GM18517 (cell line): ENCODE results near the gene ARTN.

Experiments used
- ATAC-seq: cut with Tn5 transposase; IDR thresholded peaks from one replicate; pipeline ENCODE4 v1.9.1; 2021; ENCODE audit warnings: mild to moderate bottlenecking, moderate library complexity; ENCODE audit not compliant: unreplicated experiment

Gene ARTN

GRCh38 chr1:43924516-43924915 lies 9.1 kb upstream of the ARTN start:
- ATAC-seq, result no peak

- no peak for ATAC-seq
Measured at GRCh38 chr1:43925846-43926245, 7.8 kb upstream of the ARTN start.

- no peak for ATAC-seq
Measured at GRCh38 chr1:43930168-43930948, 3.2 kb upstream of the ARTN start.

- no peak for ATAC-seq
Measured at GRCh38 chr1:43930949-43931275, 2.7 kb upstream of the ARTN start.

DNA sequence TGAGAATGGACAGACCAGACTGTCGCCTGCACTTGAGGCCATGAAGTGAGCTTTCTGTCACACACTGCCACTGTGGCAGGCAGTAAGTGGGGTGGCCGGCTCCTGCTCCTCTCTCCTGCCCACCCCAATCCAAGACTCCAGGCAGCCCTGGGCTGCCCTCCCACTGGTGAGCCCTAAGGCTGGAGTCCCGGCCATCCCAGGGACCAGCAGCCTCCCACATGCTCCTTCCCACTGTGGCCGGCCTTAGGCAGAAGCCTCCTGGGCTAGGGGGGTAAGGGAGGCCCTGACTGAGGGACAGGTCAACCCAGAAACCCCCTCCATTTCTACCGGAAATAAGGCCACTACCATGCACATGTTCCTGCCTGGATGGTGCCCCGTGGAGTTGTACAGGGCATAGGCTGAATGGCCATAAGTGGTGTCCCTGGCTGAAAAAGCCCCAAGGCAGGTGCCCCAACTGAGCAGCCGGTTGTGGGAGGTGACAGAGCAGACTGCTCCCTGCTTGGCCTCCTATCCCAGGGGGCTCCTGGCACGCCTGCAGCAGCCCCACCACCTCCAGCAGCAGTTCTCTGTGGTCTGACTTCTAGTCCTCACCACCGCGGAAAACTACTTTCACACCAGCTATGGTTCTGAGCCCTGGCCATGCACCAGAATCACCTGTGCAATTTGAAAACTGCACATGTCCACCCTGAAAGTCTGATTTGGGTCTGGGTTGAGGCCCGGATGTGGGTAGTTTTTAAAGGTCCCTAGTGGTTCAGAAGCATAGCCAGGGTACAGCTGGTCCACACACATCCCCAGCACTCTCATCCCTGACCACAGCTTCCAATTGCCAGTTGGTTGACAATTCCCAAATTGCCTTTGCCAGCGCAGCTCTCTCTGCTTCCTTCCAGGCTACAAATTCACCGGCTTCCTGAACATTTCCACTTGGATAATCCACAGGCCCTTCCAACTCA lies 1.6 kb upstream of the ARTN start:
- no peak for ATAC-seq

GRCh38 chr1:43932786-43933385 lies 715 bp upstream of the ARTN start:
- ATAC-seq, result no peak

- no peak for ATAC-seq
Measured at GRCh38 chr1:43934101-43934985, 742 bp downstream of the ARTN start.

DNA sequence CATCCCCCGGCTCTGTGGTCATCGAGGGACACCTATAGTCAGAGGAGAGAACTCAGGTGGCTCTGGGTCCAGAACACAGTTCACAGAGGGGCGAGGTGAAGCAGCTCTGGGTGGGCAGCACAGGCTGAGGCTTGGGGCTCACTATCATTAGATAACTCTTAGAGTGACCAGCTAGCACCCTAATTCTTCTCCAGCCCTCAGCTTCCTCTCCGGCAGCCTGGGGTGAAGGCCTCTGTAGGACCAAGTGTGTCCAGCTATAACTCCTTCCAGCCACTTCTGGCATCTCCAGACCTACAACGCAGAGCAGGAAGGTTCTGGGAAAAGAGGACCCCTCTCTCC lies 1.4 kb downstream of the ARTN start:
- no peak for ATAC-seq

DNA sequence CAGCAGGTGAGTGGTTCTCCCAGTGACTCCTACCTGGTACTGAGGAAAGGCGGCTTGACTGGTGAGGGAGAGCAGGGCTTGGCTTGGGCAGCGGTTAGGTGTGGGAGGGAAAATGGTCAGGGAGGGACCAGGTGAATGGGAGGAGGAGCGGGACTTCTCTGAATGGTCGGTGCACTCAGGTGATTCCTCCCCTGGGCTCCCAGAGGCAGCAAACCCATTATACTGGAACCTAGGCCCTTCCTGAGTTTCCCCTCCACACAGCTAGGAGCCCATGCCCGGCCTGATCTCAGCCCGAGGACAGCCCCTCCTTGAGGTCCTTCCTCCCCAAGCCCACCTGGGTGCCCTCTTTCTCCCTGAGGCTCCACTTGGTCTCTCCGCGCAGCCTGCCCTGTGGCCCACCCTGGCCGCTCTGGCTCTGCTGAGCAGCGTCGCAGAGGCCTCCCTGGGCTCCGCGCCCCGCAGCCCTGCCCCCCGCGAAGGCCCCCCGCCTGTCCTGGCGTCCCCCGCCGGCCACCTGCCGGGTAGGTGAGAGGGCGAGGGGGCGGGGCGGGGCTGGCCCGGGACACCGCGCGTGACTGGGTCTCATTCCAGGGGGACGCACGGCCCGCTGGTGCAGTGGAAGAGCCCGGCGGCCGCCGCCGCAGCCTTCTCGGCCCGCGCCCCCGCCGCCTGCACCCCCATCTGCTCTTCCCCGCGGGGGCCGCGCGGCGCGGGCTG lies 2.3 kb downstream of the ARTN start:
- ATAC-seq, result no peak

GRCh38 chr1:43936431-43937151 lies 3.0 kb downstream of the ARTN start:
- no peak for ATAC-seq

- no peak for ATAC-seq
Measured at GRCh38 chr1:43937179-43937865, 3.7 kb downstream of the ARTN start.

GRCh38 chr1:43938383-43938782 lies 4.8 kb downstream of the ARTN start:
- ATAC-seq, result no peak

DNA sequence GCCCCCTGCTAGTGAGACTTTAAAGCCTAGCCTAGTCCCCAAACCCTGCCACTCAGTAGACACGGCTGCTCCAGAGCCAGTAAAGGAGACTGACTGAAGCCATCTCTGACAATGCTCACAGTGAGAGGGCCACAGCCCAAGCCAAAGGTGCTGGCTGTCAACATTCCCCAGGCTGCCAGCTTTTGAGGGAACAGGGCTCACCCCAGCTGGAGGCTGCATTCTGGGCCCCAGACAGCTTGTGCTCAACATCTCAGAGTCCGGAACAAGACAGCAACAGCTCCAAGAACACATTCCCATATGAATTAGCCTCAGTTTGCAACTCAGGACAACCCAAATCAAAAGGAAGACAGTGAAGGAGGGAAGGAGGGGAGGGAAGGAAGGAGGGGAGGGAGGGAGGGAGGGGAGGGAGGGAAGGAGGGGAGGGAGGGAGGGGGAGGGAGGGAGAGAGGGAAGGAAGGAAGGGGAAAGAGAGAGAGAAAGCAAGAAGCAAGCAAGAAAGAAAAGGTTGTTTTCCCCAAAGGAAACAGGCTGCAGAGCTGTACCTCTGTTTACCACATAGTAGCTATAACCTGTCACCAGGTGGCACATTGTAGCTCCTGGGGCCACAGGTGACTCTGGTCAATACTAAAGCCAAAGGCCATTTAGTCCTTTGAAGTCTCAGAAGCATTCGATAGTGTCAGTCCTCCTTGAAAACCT lies 5.4 kb downstream of the ARTN start:
- ATAC-seq, result no peak

- ATAC-seq, result no peak
Measured at GRCh38 chr1:43942411-43942810, 8.8 kb downstream of the ARTN start.

GRCh38 chr1:43944860-43945259 lies 11.3 kb downstream of the ARTN start:
- no peak for ATAC-seq

DNA sequence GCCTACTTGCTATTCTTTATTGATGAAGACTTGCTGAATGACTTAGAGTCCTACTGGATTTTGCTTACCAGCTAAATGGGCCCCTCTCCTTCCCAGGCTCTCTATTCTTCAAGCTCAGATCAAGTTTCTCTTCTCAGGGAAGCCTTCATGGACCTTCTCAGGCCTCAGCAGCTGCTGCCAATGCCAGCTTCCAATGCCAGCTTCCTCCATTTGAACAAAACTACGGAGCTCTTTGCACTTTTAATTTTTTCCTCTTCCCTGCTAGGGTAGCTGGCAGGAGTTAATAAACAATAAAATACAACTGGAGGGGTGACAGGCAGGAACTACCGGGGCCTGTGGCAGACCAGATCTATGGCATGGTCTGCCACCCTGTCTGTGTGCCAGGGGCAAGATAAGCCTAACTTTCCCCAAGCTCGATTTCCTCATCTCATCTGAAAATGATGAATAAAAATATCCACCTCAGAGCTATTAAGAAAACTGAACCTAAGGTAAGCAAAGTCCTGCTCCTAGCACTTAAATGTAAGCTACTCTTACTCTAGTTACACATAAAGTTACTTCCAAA lies 12.2 kb downstream of the ARTN start:
- no peak for ATAC-seq

DNA sequence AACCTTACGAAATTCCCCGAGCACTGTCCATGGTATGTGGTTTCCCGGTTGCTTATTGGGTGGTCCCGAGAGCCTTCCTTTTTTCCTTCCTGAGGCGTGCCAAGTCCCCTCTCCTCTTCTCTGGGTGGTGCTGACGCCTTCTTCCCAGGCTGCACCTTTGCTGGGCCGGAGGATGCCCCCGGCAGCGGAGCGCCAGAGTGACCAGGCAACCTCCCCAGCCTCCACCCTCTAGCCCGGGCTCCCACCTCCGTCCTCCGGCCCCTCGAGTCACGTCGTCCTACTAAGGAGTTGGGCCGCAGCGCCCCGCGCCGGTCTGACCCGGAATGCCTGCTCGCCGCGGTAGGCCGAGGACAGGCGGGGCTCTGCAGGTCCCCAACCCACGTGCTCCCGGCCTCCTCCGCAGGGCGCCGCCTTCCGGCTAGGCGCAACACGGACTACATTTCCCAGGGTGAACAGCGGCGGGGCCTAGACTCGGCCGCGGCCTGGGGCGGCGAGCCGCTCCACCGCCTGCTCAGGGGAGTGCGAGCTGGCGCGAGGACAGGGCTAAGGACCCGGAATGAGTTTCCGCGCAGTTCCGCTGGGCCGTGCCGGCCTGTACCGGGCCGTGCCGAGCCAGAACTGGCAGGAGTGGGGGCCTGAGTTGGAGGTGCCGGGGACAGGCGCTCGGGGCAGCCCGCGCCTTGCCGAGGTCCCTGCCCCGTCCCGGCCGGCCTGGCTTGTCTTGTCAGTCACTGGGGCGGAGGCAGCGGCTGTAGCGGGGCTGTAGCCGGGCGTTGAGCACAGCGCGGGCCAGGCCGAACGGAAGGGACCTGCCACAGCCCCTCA lies 12.8 kb downstream of the ARTN start, which contains the start of gene IPO13:
Gene IPO13, plus strand, starts transcription at position 715 of the 825 bp plus-strand sequence. CDS start 651 bp downstream, outside the sequence.
- ATAC-seq, result peak; percentile 92
